ENCODE results near the gene FIZ1. TPM values are rescaled to one million over a fixed set of nuclear protein-coding genes. Genes with fewer than 3 reads are reported as not detected.
A peak's percentile ranks its signal among the peaks of the same experiment; 100 is the strongest.

The FIZ1 gene
- total and polyA plus RNA-seq, 2 experiments from 2014 or later = 5.4 to 10.1 TPM

DNA sequence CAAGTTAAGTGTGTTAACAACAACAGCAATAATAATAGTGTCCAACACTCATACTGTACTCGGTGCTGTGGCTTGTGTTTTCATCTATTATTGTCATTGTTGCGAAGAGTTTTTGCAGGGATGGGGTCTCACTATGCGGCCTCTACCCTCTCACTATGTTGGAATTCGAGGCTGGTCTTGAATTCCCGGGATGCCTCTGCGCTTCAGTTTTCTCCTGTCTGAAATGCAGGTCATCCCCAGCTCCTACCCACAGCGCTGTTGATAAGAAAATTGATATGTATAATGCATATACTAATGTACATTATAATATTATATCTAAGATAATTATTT, 49.0 kb downstream of the FIZ1 start:
- Histone ChIP-seq H3K79me2 (replicated peaks; ENCODE audit: insufficient read depth) (no peaks in the 10 kb centered on the region), H3K4me1 (ENCODE audit: insufficient read depth) (peaks cover 17% of the 10 kb centered on the region), H3K27me3 (ENCODE audit: insufficient read depth) (no peaks in the 10 kb centered on the region), H4K20me1 (replicated peaks; ENCODE audit: insufficient read depth) (no peaks in the 10 kb centered on the region), H3K27ac (ENCODE audit: low read depth) (peak overlapping the region; percentile 48), H3K4me3 (peak overlapping the region; percentile 54), H3K9me2 (ENCODE audit: insufficient read depth) (no peaks in the 10 kb centered on the region), H3F3A (replicated peaks; ENCODE audit: low read depth) (no peaks in the 10 kb centered on the region; the same call in 1 of the 2 replicates), H3K36me3 (ENCODE audit: insufficient read depth) (no peaks in the 10 kb centered on the region), H3K4me2 (peak overlapping the region; percentile 73), H2AFZ (peak overlapping the region; percentile 75)
- no peaks in the 10 kb centered on the region for H3K36me3 Mint-ChIP-seq (ENCODE audit: low read depth)
- peaks cover 24% of the 10 kb centered on the region for H3K27me3 Mint-ChIP-seq (ENCODE audit: insufficient read depth, low read depth, poor library complexity)
- H3K4me3 Mint-ChIP-seq = peak overlapping the region; percentile 76
- peaks cover 53% of the 10 kb centered on the region for H3K4me1 Mint-ChIP-seq
- H3K9me3 Mint-ChIP-seq = no peaks in the 10 kb centered on the region; the same call in 2 of the 3 replicates
- DNase-seq (ENCODE audit: low spot score) (peak; percentile 83), ATAC-seq (peak; percentile 16)
- TF ChIP-seq EZH2 (IDR thresholded peaks at IDR 0.05; ENCODE audit: low read depth, unreplicated experiment) = no peak
- TF ChIP-seq, protein P1, sequence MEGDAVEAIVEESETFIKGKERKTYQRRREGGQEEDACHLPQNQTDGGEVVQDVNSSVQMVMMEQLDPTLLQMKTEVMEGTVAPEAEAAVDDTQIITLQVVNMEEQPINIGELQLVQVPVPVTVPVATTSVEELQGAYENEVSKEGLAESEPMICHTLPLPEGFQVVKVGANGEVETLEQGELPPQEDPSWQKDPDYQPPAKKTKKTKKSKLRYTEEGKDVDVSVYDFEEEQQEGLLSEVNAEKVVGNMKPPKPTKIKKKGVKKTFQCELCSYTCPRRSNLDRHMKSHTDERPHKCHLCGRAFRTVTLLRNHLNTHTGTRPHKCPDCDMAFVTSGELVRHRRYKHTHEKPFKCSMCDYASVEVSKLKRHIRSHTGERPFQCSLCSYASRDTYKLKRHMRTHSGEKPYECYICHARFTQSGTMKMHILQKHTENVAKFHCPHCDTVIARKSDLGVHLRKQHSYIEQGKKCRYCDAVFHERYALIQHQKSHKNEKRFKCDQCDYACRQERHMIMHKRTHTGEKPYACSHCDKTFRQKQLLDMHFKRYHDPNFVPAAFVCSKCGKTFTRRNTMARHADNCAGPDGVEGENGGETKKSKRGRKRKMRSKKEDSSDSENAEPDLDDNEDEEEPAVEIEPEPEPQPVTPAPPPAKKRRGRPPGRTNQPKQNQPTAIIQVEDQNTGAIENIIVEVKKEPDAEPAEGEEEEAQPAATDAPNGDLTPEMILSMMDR (conservative IDR thresholded peaks at IDR 0.05; ENCODE audit: low read depth in 2 of 2) = peak in 1 of 2 experiments; percentile 8; a peak in 1 of 4 replicates
- peak overlapping the region; percentile 61; the same call in 1 of the 2 replicates for H3K27ac Mint-ChIP-seq

DNA sequence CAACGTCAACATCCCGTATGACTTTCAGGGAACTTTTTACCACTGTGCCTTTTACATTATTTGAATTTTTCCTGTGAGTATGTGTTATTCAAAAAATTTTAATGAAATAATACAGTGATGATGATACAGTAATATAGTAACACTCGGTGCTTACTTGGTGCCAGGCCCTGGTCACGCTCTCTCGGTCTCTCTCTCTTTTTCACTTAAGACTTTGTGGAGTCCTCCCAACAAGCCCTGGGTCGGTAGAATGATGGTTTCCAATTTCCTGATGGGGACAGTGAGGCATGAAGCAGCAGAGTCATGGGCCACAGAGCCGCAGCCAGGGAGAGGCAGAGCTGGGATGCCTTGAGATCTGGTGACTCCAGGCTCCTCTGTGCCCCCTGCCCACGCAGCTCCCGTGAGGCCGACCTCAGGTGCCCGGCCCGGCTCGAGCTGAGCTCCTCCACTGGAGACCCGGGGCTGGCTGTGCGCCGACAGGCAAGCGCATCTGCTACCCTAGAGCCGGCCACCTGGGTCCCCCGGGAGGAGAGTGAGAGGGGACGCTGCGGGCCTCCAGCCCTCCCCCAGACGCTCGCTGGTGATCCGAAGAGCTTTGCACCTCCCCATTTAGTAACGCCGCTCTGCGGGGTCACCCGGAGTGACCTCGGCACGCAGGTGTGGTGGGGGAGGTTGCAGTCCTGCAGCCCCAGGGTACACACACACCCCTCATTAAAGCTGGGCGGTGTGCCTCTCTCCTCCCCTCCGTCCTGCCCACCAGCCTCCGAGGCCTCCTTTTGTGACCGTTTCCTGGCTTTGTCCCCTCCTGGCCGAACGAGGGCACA, 49.6 kb downstream of the FIZ1 start:
- Histone ChIP-seq H2AFZ (peak overlapping the region; percentile 75), H3K4me2 (peak overlapping the region; percentile 73), H3K4me3 (peak overlapping the region; percentile 54), H3K36me3 (ENCODE audit: insufficient read depth) (no peaks in the 10 kb centered on the region), H3K27ac (ENCODE audit: low read depth) (peak overlapping the region; percentile 48), H3K79me2 (replicated peaks; ENCODE audit: insufficient read depth) (no peaks in the 10 kb centered on the region), H3K4me1 (ENCODE audit: insufficient read depth) (peaks cover 17% of the 10 kb centered on the region), H3K9me2 (ENCODE audit: insufficient read depth) (no peaks in the 10 kb centered on the region), H4K20me1 (replicated peaks; ENCODE audit: insufficient read depth) (no peaks in the 10 kb centered on the region), H3K27me3 (ENCODE audit: insufficient read depth) (no peaks in the 10 kb centered on the region), H3F3A (replicated peaks; ENCODE audit: low read depth) (no peaks in the 10 kb centered on the region; the same call in 1 of the 2 replicates)
- Mint-ChIP-seq H3K36me3 (ENCODE audit: low read depth) (no peaks in the 10 kb centered on the region), H3K27ac (peak overlapping the region; percentile 61; the same call in 1 of the 2 replicates), H3K9me3 (no peaks in the 10 kb centered on the region; the same call in 2 of the 3 replicates), H3K4me3 (peak overlapping the region; percentile 76), H3K4me1 (peaks cover 52% of the 10 kb centered on the region), H3K27me3 (ENCODE audit: insufficient read depth, low read depth, poor library complexity) (peaks cover 24% of the 10 kb centered on the region)
- DNase-seq (ENCODE audit: low spot score) (peak; percentile 83), ATAC-seq (peak; percentile 82)
- TF ChIP-seq NANOG (IDR thresholded peaks at IDR 0.05; ENCODE audit: borderline replicate concordance) (no peak), EZH2phosphoT487 (IDR thresholded peaks at IDR 0.05; ENCODE audit: unreplicated experiment) (no peak), EZH2 (IDR thresholded peaks at IDR 0.05; ENCODE audit: low read depth, unreplicated experiment) (no peak)
- TF ChIP-seq, protein P2, sequence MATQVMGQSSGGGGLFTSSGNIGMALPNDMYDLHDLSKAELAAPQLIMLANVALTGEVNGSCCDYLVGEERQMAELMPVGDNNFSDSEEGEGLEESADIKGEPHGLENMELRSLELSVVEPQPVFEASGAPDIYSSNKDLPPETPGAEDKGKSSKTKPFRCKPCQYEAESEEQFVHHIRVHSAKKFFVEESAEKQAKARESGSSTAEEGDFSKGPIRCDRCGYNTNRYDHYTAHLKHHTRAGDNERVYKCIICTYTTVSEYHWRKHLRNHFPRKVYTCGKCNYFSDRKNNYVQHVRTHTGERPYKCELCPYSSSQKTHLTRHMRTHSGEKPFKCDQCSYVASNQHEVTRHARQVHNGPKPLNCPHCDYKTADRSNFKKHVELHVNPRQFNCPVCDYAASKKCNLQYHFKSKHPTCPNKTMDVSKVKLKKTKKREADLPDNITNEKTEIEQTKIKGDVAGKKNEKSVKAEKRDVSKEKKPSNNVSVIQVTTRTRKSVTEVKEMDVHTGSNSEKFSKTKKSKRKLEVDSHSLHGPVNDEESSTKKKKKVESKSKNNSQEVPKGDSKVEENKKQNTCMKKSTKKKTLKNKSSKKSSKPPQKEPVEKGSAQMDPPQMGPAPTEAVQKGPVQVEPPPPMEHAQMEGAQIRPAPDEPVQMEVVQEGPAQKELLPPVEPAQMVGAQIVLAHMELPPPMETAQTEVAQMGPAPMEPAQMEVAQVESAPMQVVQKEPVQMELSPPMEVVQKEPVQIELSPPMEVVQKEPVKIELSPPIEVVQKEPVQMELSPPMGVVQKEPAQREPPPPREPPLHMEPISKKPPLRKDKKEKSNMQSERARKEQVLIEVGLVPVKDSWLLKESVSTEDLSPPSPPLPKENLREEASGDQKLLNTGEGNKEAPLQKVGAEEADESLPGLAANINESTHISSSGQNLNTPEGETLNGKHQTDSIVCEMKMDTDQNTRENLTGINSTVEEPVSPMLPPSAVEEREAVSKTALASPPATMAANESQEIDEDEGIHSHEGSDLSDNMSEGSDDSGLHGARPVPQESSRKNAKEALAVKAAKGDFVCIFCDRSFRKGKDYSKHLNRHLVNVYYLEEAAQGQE (IDR thresholded peaks at IDR 0.05; ENCODE audit: unreplicated experiment) = no peak
- TF ChIP-seq, protein P3, sequence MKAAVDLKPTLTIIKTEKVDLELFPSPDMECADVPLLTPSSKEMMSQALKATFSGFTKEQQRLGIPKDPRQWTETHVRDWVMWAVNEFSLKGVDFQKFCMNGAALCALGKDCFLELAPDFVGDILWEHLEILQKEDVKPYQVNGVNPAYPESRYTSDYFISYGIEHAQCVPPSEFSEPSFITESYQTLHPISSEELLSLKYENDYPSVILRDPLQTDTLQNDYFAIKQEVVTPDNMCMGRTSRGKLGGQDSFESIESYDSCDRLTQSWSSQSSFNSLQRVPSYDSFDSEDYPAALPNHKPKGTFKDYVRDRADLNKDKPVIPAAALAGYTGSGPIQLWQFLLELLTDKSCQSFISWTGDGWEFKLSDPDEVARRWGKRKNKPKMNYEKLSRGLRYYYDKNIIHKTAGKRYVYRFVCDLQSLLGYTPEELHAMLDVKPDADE (IDR thresholded peaks at IDR 0.05) = no peak
- TF ChIP-seq, protein P1 (conservative IDR thresholded peaks at IDR 0.05; ENCODE audit: low read depth in 2 of 2) = peak in 1 of 2 experiments; percentile 14; a peak in 1 of 4 replicates
